GM18873 (cell line): ENCODE measurements around the gene NEK4.
A peak's percentile ranks its signal among the peaks of the same experiment; 100 is the strongest.

Source experiments
- ATAC-seq: cut with Tn5 transposase; IDR thresholded peaks from one replicate; pipeline ENCODE4 v1.9.1; 2021; ENCODE audit warnings: mild to moderate bottlenecking, moderate library complexity, moderate number of reproducible peaks; ENCODE audit not compliant: unreplicated experiment, low FRiP score

The NEK4 gene

GRCh38 chr3:52770496-52771333 is at the start of gene NEK4:
NEK4 (minus strand) TSS chr3:52770940; CDS start chr3:52770746, 194 bp downstream.
- ATAC-seq, result peak; percentile 79

- no peak for ATAC-seq
Observed at GRCh38 chr3:52819936-52820335, 49.2 kb upstream of the NEK4 start.

- no peak for ATAC-seq
Observed at GRCh38 chr3:52817860-52818259, 47.1 kb upstream of the NEK4 start.

- ATAC-seq, result no peak
Observed at GRCh38 chr3:52817221-52817620, 46.5 kb upstream of the NEK4 start.

- ATAC-seq, result no peak
Observed at GRCh38 chr3:52816654-52817053, 45.9 kb upstream of the NEK4 start.

- no peak for ATAC-seq
Observed at GRCh38 chr3:52816199-52816598, 45.5 kb upstream of the NEK4 start.

GRCh38 chr3:52813810-52814209 is 43.1 kb upstream of the NEK4 start:
- ATAC-seq, result no peak

GRCh38 chr3:52811452-52812011 is 40.8 kb upstream of the NEK4 start:
- no peak for ATAC-seq

- ATAC-seq, result no peak
Observed at GRCh38 chr3:52810923-52811322, 40.2 kb upstream of the NEK4 start.

- ATAC-seq, result no peak
Observed at GRCh38 chr3:52809662-52810377, 39.1 kb upstream of the NEK4 start.

- no peak for ATAC-seq
Observed at GRCh38 chr3:52809149-52809548, 38.4 kb upstream of the NEK4 start.

GRCh38 chr3:52805270-52806039 is 34.7 kb upstream of the NEK4 start:
- ATAC-seq, result no peak

GRCh38 chr3:52801839-52802238 is 31.1 kb upstream of the NEK4 start:
- no peak for ATAC-seq

GRCh38 chr3:52800079-52800478 is 29.3 kb upstream of the NEK4 start:
- ATAC-seq, result no peak

- no peak for ATAC-seq
Observed at GRCh38 chr3:52798978-52799476, 28.3 kb upstream of the NEK4 start.

GRCh38 chr3:52798376-52798977 is 27.7 kb upstream of the NEK4 start:
- ATAC-seq, result no peak

GRCh38 chr3:52796411-52796810 is 25.7 kb upstream of the NEK4 start:
- ATAC-seq, result no peak

GRCh38 chr3:52795298-52795900 is 24.7 kb upstream of the NEK4 start:
- ATAC-seq, result no peak

- no peak for ATAC-seq
Observed at GRCh38 chr3:52794612-52795099, 23.9 kb upstream of the NEK4 start, which contains the start of gene ITIH3. ITIH3 (plus strand) TSS chr3:52794796; CDS start chr3:52794804, 8 bp downstream.
